ENCODE results near the gene DGAT2L6. TPM values are rescaled to one million over a fixed set of nuclear protein-coding genes. Genes with fewer than 3 reads are reported as not detected.
A peak's percentile ranks its signal among the peaks of the same experiment; 100 is the strongest.

The DGAT2L6 gene
- total RNA-seq, 2 donors from 2014 or later, result not detected

DNA sequence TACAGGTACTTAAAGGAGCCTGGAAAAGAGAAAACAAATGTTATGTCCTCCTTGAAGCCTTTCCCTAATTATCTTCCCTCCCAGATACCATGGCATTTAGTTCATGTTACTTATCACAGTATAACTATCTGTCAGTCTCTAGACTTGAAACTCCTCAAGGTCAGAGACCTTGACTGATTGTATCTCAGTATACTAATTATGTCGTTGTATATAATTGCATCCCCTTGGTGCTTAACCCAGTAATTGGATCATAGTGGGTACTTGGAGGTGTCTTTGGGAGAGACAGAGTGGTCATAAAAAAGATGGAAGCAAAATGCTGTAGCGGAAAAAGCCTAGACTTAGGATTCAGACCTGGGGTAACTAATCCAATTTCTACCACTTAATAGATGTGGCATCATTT, 35.9 kb upstream of the DGAT2L6 start:
- H3K9ac ChIP-seq (ENCODE audit: extremely low read depth, low read length, poor library complexity, severe bottlenecking), result no peak overlapping the region
- H3K36me3 ChIP-seq (ENCODE audit: control insufficient read depth, insufficient read depth, low read length), result peaks cover 34% of the 10 kb centered on the region
- H3K27me3 ChIP-seq (ENCODE audit: control insufficient read depth, insufficient read depth, low read length, poor library complexity, severe bottlenecking), result no peaks in the 10 kb centered on the region
- no peak overlapping the region for H3K27ac ChIP-seq (ENCODE audit: low read depth, low read length)
- no peaks in the 10 kb centered on the region for H3K9me3 ChIP-seq (ENCODE audit: control insufficient read depth, low read length)
- no peak overlapping the region for H3K4me3 Mint-ChIP-seq
- H3K9me3 Mint-ChIP-seq, result peaks cover 47% of the 10 kb centered on the region
- H3K4me1 ChIP-seq (ENCODE audit: control insufficient read depth, insufficient read depth, low read length), result no peaks in the 10 kb centered on the region
- DNase-seq, result no peak
- no peak overlapping the region for H3K27ac Mint-ChIP-seq
- TF ChIP-seq, protein P1, sequence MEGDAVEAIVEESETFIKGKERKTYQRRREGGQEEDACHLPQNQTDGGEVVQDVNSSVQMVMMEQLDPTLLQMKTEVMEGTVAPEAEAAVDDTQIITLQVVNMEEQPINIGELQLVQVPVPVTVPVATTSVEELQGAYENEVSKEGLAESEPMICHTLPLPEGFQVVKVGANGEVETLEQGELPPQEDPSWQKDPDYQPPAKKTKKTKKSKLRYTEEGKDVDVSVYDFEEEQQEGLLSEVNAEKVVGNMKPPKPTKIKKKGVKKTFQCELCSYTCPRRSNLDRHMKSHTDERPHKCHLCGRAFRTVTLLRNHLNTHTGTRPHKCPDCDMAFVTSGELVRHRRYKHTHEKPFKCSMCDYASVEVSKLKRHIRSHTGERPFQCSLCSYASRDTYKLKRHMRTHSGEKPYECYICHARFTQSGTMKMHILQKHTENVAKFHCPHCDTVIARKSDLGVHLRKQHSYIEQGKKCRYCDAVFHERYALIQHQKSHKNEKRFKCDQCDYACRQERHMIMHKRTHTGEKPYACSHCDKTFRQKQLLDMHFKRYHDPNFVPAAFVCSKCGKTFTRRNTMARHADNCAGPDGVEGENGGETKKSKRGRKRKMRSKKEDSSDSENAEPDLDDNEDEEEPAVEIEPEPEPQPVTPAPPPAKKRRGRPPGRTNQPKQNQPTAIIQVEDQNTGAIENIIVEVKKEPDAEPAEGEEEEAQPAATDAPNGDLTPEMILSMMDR (conservative IDR thresholded peaks at IDR 0.05), result no peak
- H3K4me3 ChIP-seq (ENCODE audit: low read length), result no peak overlapping the region
- 93 to 100% methylated on average over 1 to 2 of the region's 2 CpGs for WGBS, 2 experiments (ENCODE audit: insufficient coverage in 1 of 2, insufficient read length in 1 of 2)
- no peaks in the 10 kb centered on the region for H3K27me3 Mint-ChIP-seq (ENCODE audit: insufficient read depth)
- peaks cover 26% of the 10 kb centered on the region for H3K36me3 Mint-ChIP-seq (ENCODE audit: low read depth)
- no peaks in the 10 kb centered on the region for H3K4me1 Mint-ChIP-seq

DNA sequence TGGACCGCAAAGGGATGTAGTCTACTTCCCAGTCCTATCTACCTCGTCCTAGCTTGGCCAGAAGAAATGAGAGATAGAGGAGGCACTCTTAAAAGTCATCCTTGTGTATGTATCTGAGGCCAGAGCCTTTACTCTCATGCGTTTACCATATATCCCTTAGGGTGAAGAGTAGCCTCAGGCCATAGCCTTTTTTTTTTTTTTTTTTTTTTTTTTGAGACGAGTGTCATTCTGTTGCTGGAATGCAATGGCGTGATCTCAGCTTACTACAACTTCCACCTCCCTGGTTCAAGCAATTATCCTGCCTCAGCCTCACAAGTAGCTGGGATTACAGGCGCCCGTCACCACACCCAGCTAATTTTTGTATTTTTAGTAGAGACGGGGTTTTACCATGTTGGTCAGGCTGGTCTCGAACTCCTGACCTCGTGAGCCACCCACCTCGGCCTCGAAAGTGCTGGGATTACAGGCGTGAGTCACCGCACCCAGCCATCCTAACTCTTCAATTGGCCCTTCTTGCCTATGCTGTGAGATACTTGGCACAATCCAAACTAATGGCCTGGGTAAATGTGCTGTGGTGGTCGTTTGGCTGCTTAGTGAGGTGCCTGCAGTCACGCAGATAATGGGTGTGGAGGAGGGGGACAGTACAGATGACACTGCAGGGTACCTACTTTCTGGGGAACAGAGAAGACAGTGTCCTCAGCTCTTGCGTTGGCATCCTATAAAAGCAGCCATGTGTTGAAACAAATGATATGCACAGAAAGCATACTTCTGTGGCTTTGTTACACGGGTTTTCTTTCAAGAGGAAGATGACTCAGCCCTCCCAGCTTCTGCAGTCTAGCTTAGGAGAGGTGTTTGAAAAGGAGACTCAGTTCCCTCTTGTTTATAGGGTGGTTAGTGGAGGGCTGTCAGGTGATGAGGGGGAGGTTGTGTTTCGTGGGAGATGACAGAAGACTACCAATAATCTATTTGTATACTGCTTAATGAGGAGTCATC, 10.4 kb upstream of the DGAT2L6 start:
- H3K36me3 ChIP-seq (ENCODE audit: control insufficient read depth, insufficient read depth, low read length), result peaks cover 27% of the 10 kb centered on the region
- no peak overlapping the region for H3K27ac ChIP-seq (ENCODE audit: low read depth, low read length)
- Mint-ChIP-seq H3K4me3 (no peak overlapping the region), H3K27ac (peak overlapping the region; percentile 65), H3K36me3 (ENCODE audit: low read depth) (peaks cover 24% of the 10 kb centered on the region), H3K27me3 (ENCODE audit: insufficient read depth) (no peaks in the 10 kb centered on the region), H3K9me3 (peaks cover 47% of the 10 kb centered on the region), H3K4me1 (peaks cover 25% of the 10 kb centered on the region)
- no peaks in the 10 kb centered on the region for H3K4me1 ChIP-seq (ENCODE audit: control insufficient read depth, insufficient read depth, low read length)
- TF ChIP-seq, protein P1 (conservative IDR thresholded peaks at IDR 0.05), result no peak
- H3K9ac ChIP-seq (ENCODE audit: extremely low read depth, low read length, poor library complexity, severe bottlenecking), result no peak overlapping the region
- H3K9me3 ChIP-seq (ENCODE audit: control insufficient read depth, low read length), result no peaks in the 10 kb centered on the region
- WGBS, 2 experiments (ENCODE audit: insufficient coverage in 1 of 2, insufficient read length in 1 of 2), result 75 to 84% methylated on average over 6 to 14 of the region's 19 CpGs
- H3K4me3 ChIP-seq (ENCODE audit: low read length), result no peak overlapping the region
- no peak for DNase-seq
- H3K27me3 ChIP-seq (ENCODE audit: control insufficient read depth, insufficient read depth, low read length, poor library complexity, severe bottlenecking), result no peaks in the 10 kb centered on the region

DNA sequence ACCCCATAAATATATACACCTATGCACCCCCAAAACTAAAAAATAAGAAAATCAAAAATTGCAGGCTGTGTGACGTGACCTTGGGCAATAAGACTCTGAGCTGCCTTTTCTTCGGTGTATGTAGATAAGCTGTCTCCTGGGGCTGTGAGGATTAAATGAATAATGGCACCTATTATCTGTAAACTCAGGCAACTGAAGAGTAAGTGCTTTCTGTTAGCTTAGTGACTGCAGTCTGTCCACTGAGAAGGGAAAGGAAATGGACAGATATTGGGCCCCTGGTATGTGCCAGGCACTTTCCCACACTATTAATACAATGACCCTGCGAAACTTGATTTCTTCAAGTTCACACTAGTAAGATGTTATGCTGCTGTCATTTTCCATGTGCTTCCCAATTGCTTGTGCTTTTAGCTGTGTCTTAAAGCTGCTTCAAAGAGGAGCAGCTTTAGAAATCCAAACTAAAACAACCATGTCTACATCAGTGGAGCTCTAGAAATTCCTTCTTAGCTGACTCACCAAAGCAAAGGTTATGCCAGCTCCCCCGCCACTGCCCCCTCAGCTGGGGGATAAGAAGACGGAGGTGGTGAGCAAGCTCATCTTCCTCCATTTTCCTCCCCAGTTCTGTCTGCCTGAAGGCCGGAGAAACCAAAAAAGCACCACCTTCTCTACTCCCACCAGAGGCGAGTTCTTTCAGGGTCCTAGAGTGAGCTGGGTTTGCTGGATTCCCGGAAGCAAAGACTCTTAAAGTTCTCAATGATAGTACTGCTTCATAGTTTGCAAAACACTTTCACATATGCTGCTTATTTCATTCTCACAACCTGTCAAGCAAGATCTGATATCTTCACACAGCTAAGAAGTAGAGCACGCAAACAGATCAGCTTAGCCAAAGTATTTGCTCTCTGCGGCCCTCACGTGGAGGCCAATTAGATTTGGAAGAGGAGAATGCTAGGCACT, 8.8 kb upstream of the DGAT2L6 start:
- Mint-ChIP-seq H3K4me3 (peak overlapping the region; percentile 36), H3K27me3 (ENCODE audit: insufficient read depth) (no peaks in the 10 kb centered on the region), H3K4me1 (peaks cover 29% of the 10 kb centered on the region), H3K36me3 (ENCODE audit: low read depth) (peaks cover 24% of the 10 kb centered on the region), H3K9me3 (peaks cover 47% of the 10 kb centered on the region), H3K27ac (peak overlapping the region; percentile 64)
- TF ChIP-seq, protein P1 (conservative IDR thresholded peaks at IDR 0.05), result no peak
- H3K9ac ChIP-seq (ENCODE audit: extremely low read depth, low read length, poor library complexity, severe bottlenecking), result no peak overlapping the region
- peak; percentile 72 for DNase-seq
- H3K27ac ChIP-seq (ENCODE audit: low read depth, low read length), result no peak overlapping the region
- peaks cover 18% of the 10 kb centered on the region for H3K36me3 ChIP-seq (ENCODE audit: control insufficient read depth, insufficient read depth, low read length)
- 20% methylated on average over 11 of the region's 11 CpGs; no CpG with 5 or more reads in 1 of the 2 experiments for WGBS, 2 experiments (ENCODE audit: insufficient coverage in 1 of 2, insufficient read length in 1 of 2)
- no peaks in the 10 kb centered on the region for H3K9me3 ChIP-seq (ENCODE audit: control insufficient read depth, low read length)
- no peaks in the 10 kb centered on the region for H3K4me1 ChIP-seq (ENCODE audit: control insufficient read depth, insufficient read depth, low read length)
- peak overlapping the region; percentile 39 for H3K4me3 ChIP-seq (ENCODE audit: low read length)
- H3K27me3 ChIP-seq (ENCODE audit: control insufficient read depth, insufficient read depth, low read length, poor library complexity, severe bottlenecking), result no peaks in the 10 kb centered on the region
